Activated naive CD4-positive, alpha-beta T cell treated with anti-CD3 and anti-CD28 coated beads for 36 hours (primary cell): ENCODE results near the gene CLASP2. TPM values are rescaled to one million over a fixed set of nuclear protein-coding genes. Genes with fewer than 3 reads are reported as not detected.
A peak's percentile ranks its signal among the peaks of the same experiment; 100 is the strongest.
"Not testable (repeated sequence)": the region's sequence is repeated elsewhere in the genome, so short reads cannot be mapped to it uniquely, and the experiment has no call there.

Experiments used
- CTCF ChIA-PET: fragments of 350-600 bp; sonication (Branson Sonifier 250); formaldehyde crosslinking; loops from one replicate; lab custom pipeline; 2021; ENCODE audit warnings: antibody characterized with exemption; lab: Charles Lee
- DNase-seq: peaks from one replicate; pipeline ENCODE4 v3.0.0-alpha.2; 2020
- H3K27ac Mint-ChIP-seq: one replicate; pipeline ENCODE4 v1.8.0; 2021; ENCODE audit warnings: mild to moderate bottlenecking, mixed read lengths
- H3K27me3 Mint-ChIP-seq: one replicate; pipeline ENCODE4 v1.8.0; 2021; ENCODE audit warnings: low read depth, mixed read lengths
- H3K36me3 Mint-ChIP-seq: one replicate; pipeline ENCODE4 v1.8.0; 2021; ENCODE audit warnings: low read depth, mixed read lengths
- H3K4me1 Mint-ChIP-seq: one replicate; pipeline ENCODE4 v1.8.0; 2021; ENCODE audit warnings: low read depth, mixed read lengths
- H3K4me3 Mint-ChIP-seq: one replicate; pipeline ENCODE4 v1.8.0; 2021; ENCODE audit warnings: mild to moderate bottlenecking, moderate library complexity, mixed read lengths
- H3K9me3 Mint-ChIP-seq: one replicate; pipeline ENCODE4 v1.8.0; 2021; ENCODE audit warnings: mixed read lengths
- intact Hi-C: fragments of 100-400 bp; cut with micrococcal nuclease; formaldehyde crosslinking; loops from one replicate; pipeline ENCODE4 v1.15.1; 2023
- total RNA-seq, 2 experiments: library from RNA; stranded (reverse); gene quantifications; one replicate each; pipeline ENCODE4 v1.2.3, GENCODE V29; 2021

The CLASP2 gene
- total RNA-seq, 2 experiments from 2014 or later = 40.4 to 41.4 TPM

- H3K4me3 Mint-ChIP-seq = no peak overlapping the region
- no peaks in the 10 kb centered on the region for H3K4me1 Mint-ChIP-seq
- peaks cover 10% of the 10 kb centered on the region for H3K9me3 Mint-ChIP-seq
- H3K27ac Mint-ChIP-seq = peak overlapping the region; percentile 61
- CTCF ChIA-PET = interaction anchor here (0.6 kb wide), 1 partner anchor 8 kb away, joined by 3 read pairs; no protein-coding TSS in a partner anchor
- H3K36me3 Mint-ChIP-seq = peaks cover 47% of the 10 kb centered on the region
- DNase-seq = no peak
- intact Hi-C loops = no loop called here
- H3K27me3 Mint-ChIP-seq = no peaks in the 10 kb centered on the region
These were observed 35.3 kb downstream of the CLASP2 start for GRCh38 chr3:33682770-33683169.

GRCh38 chr3:33681667-33682066 is 36.4 kb downstream of the CLASP2 start:
- CTCF ChIA-PET = interaction anchor here (0.6 kb wide), 1 partner anchor 183 kb away, joined by 3 read pairs; no protein-coding TSS in a partner anchor
- Mint-ChIP-seq H3K4me1 (no peaks in the 10 kb centered on the region), H3K27me3 (no peaks in the 10 kb centered on the region), H3K9me3 (peaks cover 13% of the 10 kb centered on the region), H3K4me3 (no peak overlapping the region), H3K36me3 (peaks cover 52% of the 10 kb centered on the region), H3K27ac (no peak overlapping the region)
- intact Hi-C loops = no loop called here
- no peak for DNase-seq

- DNase-seq = no peak
- Mint-ChIP-seq H3K9me3 (peaks cover 14% of the 10 kb centered on the region), H3K27ac (no peak overlapping the region), H3K4me1 (no peaks in the 10 kb centered on the region), H3K36me3 (peaks cover 48% of the 10 kb centered on the region), H3K27me3 (no peaks in the 10 kb centered on the region), H3K4me3 (no peak overlapping the region)
- intact Hi-C loops = no loop called here
- CTCF ChIA-PET = no interaction called here
These were observed 40.0 kb downstream of the CLASP2 start for GRCh38 chr3:33678073-33678472.

GRCh38 chr3:33673436-33673835 is 44.6 kb downstream of the CLASP2 start:
- DNase-seq, intact Hi-C loops, H3K9me3 Mint-ChIP-seq, H3K27ac Mint-ChIP-seq, H3K4me1 Mint-ChIP-seq, H3K4me3 Mint-ChIP-seq, CTCF ChIA-PET, H3K27me3 Mint-ChIP-seq: not testable (repeated sequence)
- peaks cover 38% of the 10 kb centered on the region for H3K36me3 Mint-ChIP-seq

- Mint-ChIP-seq H3K4me1 (peaks cover 6% of the 10 kb centered on the region), H3K27ac (no peak overlapping the region), H3K36me3 (peaks cover 25% of the 10 kb centered on the region), H3K9me3 (peaks cover 1% of the 10 kb centered on the region), H3K27me3 (no peaks in the 10 kb centered on the region), H3K4me3 (no peak overlapping the region)
- CTCF ChIA-PET = no interaction called here
- DNase-seq = no peak
- intact Hi-C loops = no loop called here
These were observed 49.4 kb downstream of the CLASP2 start for GRCh38 chr3:33668618-33669017.

- Mint-ChIP-seq H3K27me3 (no peaks in the 10 kb centered on the region), H3K4me3 (no peak overlapping the region), H3K36me3 (peaks cover 8% of the 10 kb centered on the region), H3K9me3 (no peaks in the 10 kb centered on the region), H3K4me1 (peaks cover 12% of the 10 kb centered on the region), H3K27ac (no peak overlapping the region)
- no peak for DNase-seq
- CTCF ChIA-PET = no interaction called here
- intact Hi-C loops = loop anchor here (2.0 kb wide), 1 partner anchor 16 kb away; no protein-coding TSS in a partner anchor
These were observed 52.8 kb downstream of the CLASP2 start for GRCh38 chr3:33665294-33665693.

- Mint-ChIP-seq H3K4me3 (no peak overlapping the region), H3K9me3 (no peaks in the 10 kb centered on the region), H3K27me3 (no peaks in the 10 kb centered on the region), H3K4me1 (peaks cover 23% of the 10 kb centered on the region), H3K36me3 (peaks cover 8% of the 10 kb centered on the region), H3K27ac (no peak overlapping the region)
- intact Hi-C loops = loop anchor here (2.0 kb wide), 1 partner anchor 15 kb away; no protein-coding TSS in a partner anchor
- CTCF ChIA-PET = no interaction called here
- DNase-seq = no peak
These were observed 53.9 kb downstream of the CLASP2 start for GRCh38 chr3:33664195-33664594.

GRCh38 chr3:33663042-33663441 is 55.0 kb downstream of the CLASP2 start:
- Mint-ChIP-seq H3K36me3 (peaks cover 5% of the 10 kb centered on the region), H3K9me3 (no peaks in the 10 kb centered on the region), H3K4me1 (peaks cover 31% of the 10 kb centered on the region), H3K27me3 (no peaks in the 10 kb centered on the region), H3K4me3 (no peak overlapping the region), H3K27ac (no peak overlapping the region)
- intact Hi-C loops = no loop called here
- CTCF ChIA-PET = no interaction called here
- no peak for DNase-seq

GRCh38 chr3:33659856-33660434 is 58.1 kb downstream of the CLASP2 start:
- no peaks in the 10 kb centered on the region for H3K36me3 Mint-ChIP-seq
- no peaks in the 10 kb centered on the region for H3K27me3 Mint-ChIP-seq
- no peak overlapping the region for H3K4me3 Mint-ChIP-seq
- H3K9me3 Mint-ChIP-seq = no peaks in the 10 kb centered on the region
- DNase-seq = no peak
- H3K4me1 Mint-ChIP-seq = peaks cover 29% of the 10 kb centered on the region
- intact Hi-C loops = loop anchor here (1.0 kb wide), 1 partner anchor 56 kb away; no protein-coding TSS in a partner anchor
- no peak overlapping the region for H3K27ac Mint-ChIP-seq
- CTCF ChIA-PET = interaction anchor here (0.8 to 1.3 kb wide), 2 partner anchors 59 to 127 kb away, joined by 3 to 7 read pairs; no protein-coding TSS in a partner anchor

GRCh38 chr3:33658991-33659848 is 58.8 kb downstream of the CLASP2 start:
- Mint-ChIP-seq H3K9me3 (no peaks in the 10 kb centered on the region), H3K27ac (no peak overlapping the region), H3K36me3 (no peaks in the 10 kb centered on the region), H3K4me1 (peaks cover 29% of the 10 kb centered on the region), H3K27me3 (no peaks in the 10 kb centered on the region), H3K4me3 (peak overlapping the region; percentile 49)
- peak; percentile 32 for DNase-seq
- intact Hi-C loops = loop anchor here (1.0 kb wide), 1 partner anchor 57 kb away; no protein-coding TSS in a partner anchor
- CTCF ChIA-PET = interaction anchor here (0.7 to 1.3 kb wide), 5 partner anchors 12 to 134 kb away, joined by 3 to 7 read pairs (median 3); no protein-coding TSS in a partner anchor

- no peaks in the 10 kb centered on the region for H3K27me3 Mint-ChIP-seq
- peak overlapping the region; percentile 49 for H3K4me3 Mint-ChIP-seq
- no peak overlapping the region for H3K27ac Mint-ChIP-seq
- no peaks in the 10 kb centered on the region for H3K36me3 Mint-ChIP-seq
- intact Hi-C loops = no loop called here
- CTCF ChIA-PET = interaction anchor here (0.7 to 1.2 kb wide), 4 partner anchors 11 to 134 kb away, joined by 3 to 4 read pairs (median 3); no protein-coding TSS in a partner anchor
- H3K9me3 Mint-ChIP-seq = no peaks in the 10 kb centered on the region
- DNase-seq = no peak
- peaks cover 33% of the 10 kb centered on the region for H3K4me1 Mint-ChIP-seq
These were observed 59.4 kb downstream of the CLASP2 start for GRCh38 chr3:33658621-33658990.

- Mint-ChIP-seq H3K27ac (no peak overlapping the region), H3K36me3 (no peaks in the 10 kb centered on the region), H3K4me3 (no peak overlapping the region), H3K27me3 (no peaks in the 10 kb centered on the region), H3K4me1 (peaks cover 33% of the 10 kb centered on the region), H3K9me3 (no peaks in the 10 kb centered on the region)
- intact Hi-C loops = no loop called here
- CTCF ChIA-PET = interaction anchor here (1.2 kb wide), 1 partner anchor 129 kb away, joined by 4 read pairs; no protein-coding TSS in a partner anchor
- no peak for DNase-seq
These were observed 60.0 kb downstream of the CLASP2 start for GRCh38 chr3:33658039-33658438.
